ENCODE results near the gene MYO1G.
A peak's percentile ranks its signal among the peaks of the same experiment; 100 is the strongest.
"Not testable (repeated sequence)": the region's sequence is repeated elsewhere in the genome, so short reads cannot be mapped to it uniquely, and the experiment has no call there.

Gene MYO1G

DNA sequence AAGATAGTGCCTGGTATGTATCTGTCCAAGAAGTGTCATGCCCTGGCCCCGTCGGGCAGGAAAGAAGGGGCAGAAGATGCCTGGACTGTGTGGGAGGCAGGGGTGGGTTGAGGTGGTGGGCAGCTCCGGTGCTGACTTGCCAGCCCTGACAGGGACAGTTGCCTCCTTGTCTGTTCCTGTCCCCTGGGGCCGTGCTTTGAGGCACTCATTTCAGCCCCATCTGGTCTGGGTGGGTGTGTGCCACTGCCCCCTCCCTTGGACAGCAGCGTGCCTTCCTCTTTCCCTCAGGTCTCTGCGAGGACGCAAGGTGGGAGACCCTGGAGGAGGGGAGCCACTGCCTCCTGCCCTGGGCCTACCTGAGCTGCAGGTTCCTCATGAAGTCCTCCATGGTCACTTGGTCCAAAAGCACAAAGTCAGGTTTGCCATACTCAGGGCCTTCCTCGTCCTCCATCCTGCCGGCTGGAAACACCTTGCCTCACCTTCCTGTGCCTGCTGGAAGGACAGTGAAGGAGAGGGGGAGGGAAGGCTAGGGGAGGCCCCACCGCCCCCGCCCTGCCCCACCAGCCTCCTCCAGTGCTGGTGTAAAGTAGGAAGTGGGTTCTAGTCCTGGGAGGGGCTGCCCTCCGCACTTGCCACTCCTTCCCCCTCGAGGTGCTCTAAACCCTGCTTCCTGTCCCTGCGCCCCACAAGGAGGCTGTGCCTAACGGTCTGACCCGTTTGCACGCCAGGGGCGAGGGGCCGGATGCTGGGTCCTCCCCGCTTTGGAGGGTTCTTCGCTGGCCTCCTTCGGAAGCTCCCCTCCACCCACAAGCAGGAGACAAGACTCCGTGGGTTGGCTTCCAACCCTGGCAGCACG, at the start of gene MYO1G:
MYO1G (minus strand) TSS at position 505 of the 856 bp plus-strand sequence; CDS start at position 451, 54 bp downstream.
- ChIA-PET CTCF (interaction anchor here (0.6 to 1.6 kb wide), 3 partner anchors 8 to 414 kb away, joined by 3 to 5 read pairs (median 3); no protein-coding TSS in a partner anchor), POLR2A (interaction anchor here (0.5 to 2.1 kb wide), 2 partner anchors 12 to 24 kb away, joined by 3 to 4 read pairs; no protein-coding TSS in a partner anchor)
- TF ChIP-seq, protein P1, sequence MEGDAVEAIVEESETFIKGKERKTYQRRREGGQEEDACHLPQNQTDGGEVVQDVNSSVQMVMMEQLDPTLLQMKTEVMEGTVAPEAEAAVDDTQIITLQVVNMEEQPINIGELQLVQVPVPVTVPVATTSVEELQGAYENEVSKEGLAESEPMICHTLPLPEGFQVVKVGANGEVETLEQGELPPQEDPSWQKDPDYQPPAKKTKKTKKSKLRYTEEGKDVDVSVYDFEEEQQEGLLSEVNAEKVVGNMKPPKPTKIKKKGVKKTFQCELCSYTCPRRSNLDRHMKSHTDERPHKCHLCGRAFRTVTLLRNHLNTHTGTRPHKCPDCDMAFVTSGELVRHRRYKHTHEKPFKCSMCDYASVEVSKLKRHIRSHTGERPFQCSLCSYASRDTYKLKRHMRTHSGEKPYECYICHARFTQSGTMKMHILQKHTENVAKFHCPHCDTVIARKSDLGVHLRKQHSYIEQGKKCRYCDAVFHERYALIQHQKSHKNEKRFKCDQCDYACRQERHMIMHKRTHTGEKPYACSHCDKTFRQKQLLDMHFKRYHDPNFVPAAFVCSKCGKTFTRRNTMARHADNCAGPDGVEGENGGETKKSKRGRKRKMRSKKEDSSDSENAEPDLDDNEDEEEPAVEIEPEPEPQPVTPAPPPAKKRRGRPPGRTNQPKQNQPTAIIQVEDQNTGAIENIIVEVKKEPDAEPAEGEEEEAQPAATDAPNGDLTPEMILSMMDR (IDR thresholded peaks at IDR 0.05; ENCODE audit: control extremely low read depth, extremely low read depth, low read depth, missing control alignments) = no peak
- DNase-seq (ENCODE audit: extremely low spot score) = peak; percentile 84

- TF ChIP-seq, protein P1 (IDR thresholded peaks at IDR 0.05; ENCODE audit: control extremely low read depth, extremely low read depth, low read depth, missing control alignments) = no peak
- ChIA-PET CTCF (interaction anchor here (1.1 to 3.0 kb wide), 7 partner anchors 9 to 108 kb away, joined by 3 to 14 read pairs (median 6); no protein-coding TSS in a partner anchor), POLR2A (interaction anchor here (0.6 kb wide), 1 partner anchor 83 kb away, joined by 4 read pairs; the partner anchor contains the start of gene TBRG4)
- DNase-seq (ENCODE audit: extremely low spot score) = no peak
Measured at GRCh38 chr7:45028138-45028919, 49.5 kb upstream of the MYO1G start.

DNA sequence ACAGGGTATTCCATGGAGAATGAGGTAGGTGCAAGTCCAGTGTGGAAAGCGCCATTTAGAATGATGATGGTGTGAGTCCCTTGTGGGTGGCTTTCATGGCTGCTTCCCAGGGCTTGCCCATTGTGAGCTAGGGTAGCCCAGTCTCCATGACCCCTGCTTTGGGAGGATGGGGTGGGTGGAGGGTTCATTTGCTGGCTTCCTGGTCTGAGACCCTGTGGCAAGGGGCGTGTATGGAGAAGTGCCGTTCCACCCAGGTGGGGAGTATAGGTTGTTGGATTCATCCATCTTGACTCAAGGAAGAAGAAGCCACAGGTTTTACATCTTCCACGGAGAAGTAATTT, 48.9 kb upstream of the MYO1G start:
- ChIA-PET POLR2A (no interaction called here), CTCF (interaction anchor here (0.7 to 3.0 kb wide), 6 partner anchors 8 to 55 kb away, joined by 3 to 14 read pairs (median 6); no protein-coding TSS in a partner anchor)
- DNase-seq (ENCODE audit: extremely low spot score) = no peak
- TF ChIP-seq, protein P1 (IDR thresholded peaks at IDR 0.05; ENCODE audit: control extremely low read depth, extremely low read depth, low read depth, missing control alignments) = no peak

- DNase-seq (ENCODE audit: extremely low spot score) = peak; percentile 50
- ChIA-PET CTCF (interaction anchor here (0.7 to 3.0 kb wide), 6 partner anchors 9 to 54 kb away, joined by 3 to 14 read pairs (median 6); no protein-coding TSS in a partner anchor), POLR2A (no interaction called here)
- TF ChIP-seq, protein P1 (IDR thresholded peaks at IDR 0.05; ENCODE audit: control extremely low read depth, extremely low read depth, low read depth, missing control alignments) = no peak
Measured at GRCh38 chr7:45026984-45027773, 48.4 kb upstream of the MYO1G start.

DNA sequence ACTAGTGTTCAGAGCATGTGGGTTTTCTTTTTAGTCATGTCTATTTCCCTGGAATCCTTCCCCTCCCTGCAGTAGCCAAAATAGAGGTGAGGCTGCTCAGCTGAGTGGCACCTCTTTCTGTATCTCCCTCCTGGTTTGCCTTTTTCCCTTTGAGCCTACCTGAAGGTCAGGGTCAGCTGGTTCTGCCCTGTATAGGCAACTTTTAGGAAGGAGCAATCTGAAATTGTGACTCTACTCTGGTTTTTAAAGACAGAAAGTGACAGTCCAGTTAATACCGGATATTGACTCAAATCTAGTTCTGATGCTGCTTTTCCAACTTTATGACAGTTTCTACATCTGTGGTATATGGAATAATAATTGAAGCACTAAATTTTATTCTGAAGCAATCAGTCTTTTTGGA, 47.2 kb upstream of the MYO1G start:
- POLR2A ChIA-PET = interaction anchor here (0.6 to 0.7 kb wide), 2 partner anchors 40 to 75 kb away, joined by 3 to 4 read pairs; no protein-coding TSS in a partner anchor
- CTCF ChIA-PET = interaction anchor here (0.9 to 2.8 kb wide), 3 partner anchors 11 to 42 kb away, joined by 3 to 8 read pairs (median 3); no protein-coding TSS in a partner anchor
- DNase-seq (ENCODE audit: extremely low spot score) = no peak
- TF ChIP-seq, protein P1 (IDR thresholded peaks at IDR 0.05; ENCODE audit: control extremely low read depth, extremely low read depth, low read depth, missing control alignments) = no peak

DNA sequence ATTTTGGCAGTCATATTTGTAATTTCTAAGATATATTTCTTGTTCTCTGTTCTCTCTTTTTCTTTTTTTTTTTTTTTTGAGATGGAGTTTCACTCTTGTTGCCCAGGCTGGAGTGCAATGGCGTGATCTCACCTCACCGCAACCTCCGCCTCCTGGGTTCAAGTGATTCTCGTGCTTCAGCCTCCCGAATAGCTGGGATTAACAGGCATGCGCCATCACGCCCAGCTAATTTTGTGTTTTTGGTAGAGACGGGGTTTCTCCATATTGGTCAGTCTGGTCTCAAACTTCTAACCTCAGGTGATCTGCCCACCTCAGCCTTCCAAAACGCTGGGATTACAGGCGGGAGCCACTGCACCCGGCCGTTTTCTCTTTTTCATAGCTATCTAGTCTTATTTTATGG, 46.7 kb upstream of the MYO1G start:
- CTCF ChIA-PET = interaction anchor here (0.9 to 1.0 kb wide), 2 partner anchors 25 to 42 kb away, joined by 3 read pairs; no protein-coding TSS in a partner anchor
- DNase-seq (ENCODE audit: extremely low spot score) = not testable (repeated sequence)
- POLR2A ChIA-PET = interaction anchor here (0.6 to 0.7 kb wide), 2 partner anchors 39 to 74 kb away, joined by 3 to 4 read pairs; no protein-coding TSS in a partner anchor

All from GM10248 (cell line).